HL-60 (cell line): ENCODE data around the gene TMEM129.

ENCODE experiments used
- CTCF ChIP-seq: IDR thresholded peaks from one replicate; pipeline ENCODE4 v1.5.1; 2011; ENCODE audit warnings: low read length, control low read depth, inconsistent platforms; ENCODE audit not compliant: insufficient read depth
- POLR2AphosphoS5 ChIP-seq: IDR thresholded peaks from 2 replicates; pipeline ENCODE4 v1.6.1; 2012; ENCODE audit warnings: low read depth
- REST ChIP-seq: IDR thresholded peaks from 2 replicates; pipeline ENCODE4 v1.6.1; 2012; ENCODE audit warnings: low read depth; ENCODE audit not compliant: insufficient replicate concordance

DNA sequence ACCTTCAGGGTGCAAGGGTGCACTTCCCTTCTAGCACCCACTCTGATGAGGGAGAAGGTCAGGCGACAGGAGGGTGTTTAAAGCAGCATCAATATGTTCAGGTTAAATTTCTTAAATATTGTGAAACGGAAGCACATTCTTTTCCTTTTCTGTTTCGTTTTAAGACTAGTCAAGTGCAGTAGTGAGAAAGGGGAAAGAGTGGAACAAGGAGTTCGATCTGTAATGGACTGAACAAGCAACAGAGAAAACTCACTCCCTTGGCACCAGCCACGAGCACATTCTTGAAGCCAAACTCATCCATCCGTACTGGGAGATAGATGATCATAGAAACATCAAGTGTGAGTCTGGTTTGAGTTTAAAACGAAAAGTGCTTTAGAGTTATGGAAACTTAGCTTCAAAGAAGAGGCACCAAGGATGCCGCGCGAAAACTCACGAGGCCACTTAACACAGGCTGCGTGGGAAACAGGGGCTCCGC lies 37.8 kb downstream of the TMEM129 start:
- no peak for TF ChIP-seq CTCF
- no peak for TF ChIP-seq REST
- TF ChIP-seq POLR2AphosphoS5 = no peak
